Measurements from ENCODE around the gene STK33. TPM values are rescaled to one million over a fixed set of nuclear protein-coding genes. Genes with fewer than 3 reads are reported as not detected.

Gene STK33
- total and polyA plus RNA-seq, 2 of the 13 experiments (the other 11 are each of a cell fraction or from before 2014, with no cell fraction given) = 2.7 to 12.6 TPM

DNA sequence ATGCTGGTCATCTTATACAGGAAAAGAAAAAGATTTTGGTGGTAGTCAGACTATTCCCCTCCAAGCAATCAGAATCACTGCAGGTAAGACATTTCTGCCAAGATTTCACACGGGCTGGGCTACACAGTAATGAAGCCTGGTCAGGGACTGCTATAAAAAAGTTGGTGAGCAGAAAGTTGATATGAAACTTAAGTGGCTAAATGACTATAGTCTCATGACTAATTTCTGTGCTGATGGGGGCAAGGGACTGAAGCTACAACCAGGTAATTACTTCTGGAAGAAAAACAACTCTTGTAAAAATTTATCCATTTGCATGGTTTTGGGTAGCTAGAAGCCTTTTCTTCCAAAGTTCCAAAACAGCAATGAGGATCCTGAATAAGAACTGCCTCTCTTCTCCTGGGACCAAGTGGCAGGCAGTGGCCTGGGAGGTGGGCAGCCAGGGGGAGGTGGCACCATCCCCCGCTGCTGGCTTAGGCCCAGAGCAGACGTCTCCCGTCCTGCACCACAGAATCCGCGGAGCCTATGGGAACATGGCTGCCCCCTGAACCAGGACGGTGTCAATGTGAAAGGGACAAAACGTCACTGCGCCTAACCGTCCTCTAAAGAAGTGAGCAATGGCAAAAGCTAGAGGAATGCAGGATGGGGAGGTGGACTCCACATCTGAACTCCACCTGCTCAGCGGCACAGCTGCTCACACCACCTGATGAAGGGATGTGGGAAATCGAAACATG, 207.7 kb downstream of the STK33 start (continued):
- TF ChIP-seq, protein P1, sequence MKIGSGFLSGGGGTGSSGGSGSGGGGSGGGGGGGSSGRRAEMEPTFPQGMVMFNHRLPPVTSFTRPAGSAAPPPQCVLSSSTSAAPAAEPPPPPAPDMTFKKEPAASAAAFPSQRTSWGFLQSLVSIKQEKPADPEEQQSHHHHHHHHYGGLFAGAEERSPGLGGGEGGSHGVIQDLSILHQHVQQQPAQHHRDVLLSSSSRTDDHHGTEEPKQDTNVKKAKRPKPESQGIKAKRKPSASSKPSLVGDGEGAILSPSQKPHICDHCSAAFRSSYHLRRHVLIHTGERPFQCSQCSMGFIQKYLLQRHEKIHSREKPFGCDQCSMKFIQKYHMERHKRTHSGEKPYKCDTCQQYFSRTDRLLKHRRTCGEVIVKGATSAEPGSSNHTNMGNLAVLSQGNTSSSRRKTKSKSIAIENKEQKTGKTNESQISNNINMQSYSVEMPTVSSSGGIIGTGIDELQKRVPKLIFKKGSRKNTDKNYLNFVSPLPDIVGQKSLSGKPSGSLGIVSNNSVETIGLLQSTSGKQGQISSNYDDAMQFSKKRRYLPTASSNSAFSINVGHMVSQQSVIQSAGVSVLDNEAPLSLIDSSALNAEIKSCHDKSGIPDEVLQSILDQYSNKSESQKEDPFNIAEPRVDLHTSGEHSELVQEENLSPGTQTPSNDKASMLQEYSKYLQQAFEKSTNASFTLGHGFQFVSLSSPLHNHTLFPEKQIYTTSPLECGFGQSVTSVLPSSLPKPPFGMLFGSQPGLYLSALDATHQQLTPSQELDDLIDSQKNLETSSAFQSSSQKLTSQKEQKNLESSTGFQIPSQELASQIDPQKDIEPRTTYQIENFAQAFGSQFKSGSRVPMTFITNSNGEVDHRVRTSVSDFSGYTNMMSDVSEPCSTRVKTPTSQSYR (CRISPR knock-in tag; IDR thresholded peaks at IDR 0.05; ENCODE audit: borderline replicate concordance) = no peak
- TF ChIP-seq ZNF225 (CRISPR knock-in tag; IDR thresholded peaks at IDR 0.05) = no peak

DNA sequence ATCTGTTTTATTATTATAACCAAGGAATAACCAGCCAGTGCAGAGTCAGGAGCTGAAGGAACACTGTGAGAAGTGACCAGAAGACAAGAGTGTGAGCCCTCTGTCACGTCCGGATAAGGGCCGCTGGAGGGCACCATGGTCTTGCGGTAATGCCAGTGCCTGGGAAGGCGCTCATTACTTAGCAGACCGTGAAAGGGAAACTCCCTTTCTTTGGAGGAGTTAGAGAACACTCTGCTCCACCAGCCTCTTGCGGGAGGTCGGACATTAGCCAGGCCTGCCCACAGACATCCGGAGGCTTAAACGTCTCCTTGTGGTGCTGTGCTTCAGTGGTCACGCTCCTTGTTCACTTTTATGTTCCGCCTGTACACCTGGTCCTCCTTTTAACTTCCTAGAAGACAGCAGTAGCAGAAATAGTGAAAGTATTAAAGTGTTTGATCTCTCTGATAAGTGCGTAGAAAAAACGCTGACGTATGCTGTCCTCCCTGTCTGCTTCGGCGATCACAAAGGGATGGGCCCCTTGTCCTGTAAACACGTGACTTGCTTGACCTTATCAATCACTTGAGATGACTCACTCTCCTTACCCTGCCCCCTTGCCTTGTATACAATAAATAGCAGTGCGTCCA, 209.7 kb downstream of the STK33 start:
- CTCF ChIA-PET (ENCODE audit: low intra/inter-chr PET ratio, low total read pairs) = no interaction called here
- DNase-seq (ENCODE audit: low spot score) (no peak), FAIRE-seq (no peak), ATAC-seq (no peak; the same call in 2 of the 3 replicates)
- Histone ChIP-seq H3K36me3 (replicated peaks in 1 of 2; ENCODE audit: control insufficient read depth in 1 of 2, insufficient read depth in 2 of 2, low read length in 2 of 2) (no peaks in the 10 kb centered on the region), H3K4me3 (replicated peaks in 1 of 3; ENCODE audit: insufficient read depth in 1 of 3, low read depth in 2 of 3, low read length in 3 of 3) (no peak overlapping the region), H4K20me1 (ENCODE audit: insufficient read depth, low read length) (no peaks in the 10 kb centered on the region), H3K4me2 (ENCODE audit: low read depth, low read length) (no peak overlapping the region), H3K9ac (ENCODE audit: insufficient read depth, low read depth, low read length) (no peak overlapping the region), H3K4me1 (ENCODE audit: insufficient read depth, low read length) (peaks cover 16% of the 10 kb centered on the region), H3K79me2 (ENCODE audit: insufficient read depth, low read length) (no peaks in the 10 kb centered on the region), H3K9me3 (ENCODE audit: low read length) (no peaks in the 10 kb centered on the region), H3K27me3 (ENCODE audit: control insufficient read depth in 1 of 2, insufficient read depth in 2 of 2, low read length in 2 of 2) (no peaks in the 10 kb centered on the region), H2AFZ (ENCODE audit: low read length) (no peak overlapping the region), H3K27ac (ENCODE audit: extremely low read length, insufficient read depth, low read length) (no peak overlapping the region)
- intact Hi-C loops (cut with micrococcal nuclease; ENCODE audit: unreplicated experiment) (loop anchor here (1.0 kb wide), 1 partner anchor 182 kb away; no protein-coding TSS in a partner anchor), in situ Hi-C loops (cut with HindIII; ENCODE audit: extremely low pct_ligation_motif_present, low pct_unique_long_range_greater_than_20kb) (no loop called here)
- WGBS (ENCODE audit: low lambda C conversion rate) = 71% methylated on average over 19 of the region's 19 CpGs
- BruUV-seq (replicated peaks) = no TSS peak
- POLR2A ChIA-PET = no interaction called here
- TF ChIP-seq RXRB (CRISPR knock-in tag; IDR thresholded peaks at IDR 0.05; ENCODE audit: borderline replicate concordance) (no peak), ADNP (CRISPR knock-in tag; IDR thresholded peaks at IDR 0.05) (no peak), MAFF (IDR thresholded peaks at IDR 0.05; ENCODE audit: low read depth, low read length) (peak; percentile 37), ZMYM4 (CRISPR knock-in tag; IDR thresholded peaks at IDR 0.05) (no peak), FOSL2 (CRISPR knock-in tag; IDR thresholded peaks at IDR 0.05) (0 out of 2 replicates have a peak, but pooled peaks have one; percentile 22), XRCC5 (optimal IDR thresholded peaks at IDR 0.05; ENCODE audit: low read length) (no peak), ZSCAN21 (CRISPR knock-in tag; IDR thresholded peaks at IDR 0.05; ENCODE audit: borderline replicate concordance) (no peak), MAFK (conservative IDR thresholded peaks at IDR 0.05 in 1 of 2, IDR thresholded peaks at IDR 0.05 in 1 of 2; ENCODE audit: low read length in 2 of 2) (peak; percentile 6 to 55; a peak in 2 of 4 replicates), STAG1 (CRISPR knock-in tag; IDR thresholded peaks at IDR 0.05) (peak; percentile 4; the same call in 1 of the 2 replicates), PHF21A (CRISPR knock-in tag; IDR thresholded peaks at IDR 0.05) (no peak)
- TF ChIP-seq, protein P2, sequence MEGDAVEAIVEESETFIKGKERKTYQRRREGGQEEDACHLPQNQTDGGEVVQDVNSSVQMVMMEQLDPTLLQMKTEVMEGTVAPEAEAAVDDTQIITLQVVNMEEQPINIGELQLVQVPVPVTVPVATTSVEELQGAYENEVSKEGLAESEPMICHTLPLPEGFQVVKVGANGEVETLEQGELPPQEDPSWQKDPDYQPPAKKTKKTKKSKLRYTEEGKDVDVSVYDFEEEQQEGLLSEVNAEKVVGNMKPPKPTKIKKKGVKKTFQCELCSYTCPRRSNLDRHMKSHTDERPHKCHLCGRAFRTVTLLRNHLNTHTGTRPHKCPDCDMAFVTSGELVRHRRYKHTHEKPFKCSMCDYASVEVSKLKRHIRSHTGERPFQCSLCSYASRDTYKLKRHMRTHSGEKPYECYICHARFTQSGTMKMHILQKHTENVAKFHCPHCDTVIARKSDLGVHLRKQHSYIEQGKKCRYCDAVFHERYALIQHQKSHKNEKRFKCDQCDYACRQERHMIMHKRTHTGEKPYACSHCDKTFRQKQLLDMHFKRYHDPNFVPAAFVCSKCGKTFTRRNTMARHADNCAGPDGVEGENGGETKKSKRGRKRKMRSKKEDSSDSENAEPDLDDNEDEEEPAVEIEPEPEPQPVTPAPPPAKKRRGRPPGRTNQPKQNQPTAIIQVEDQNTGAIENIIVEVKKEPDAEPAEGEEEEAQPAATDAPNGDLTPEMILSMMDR (CRISPR knock-in tag; IDR thresholded peaks at IDR 0.05) = peak; percentile 21; the same call in 1 of the 2 replicates
- TF ChIP-seq, protein P3, sequence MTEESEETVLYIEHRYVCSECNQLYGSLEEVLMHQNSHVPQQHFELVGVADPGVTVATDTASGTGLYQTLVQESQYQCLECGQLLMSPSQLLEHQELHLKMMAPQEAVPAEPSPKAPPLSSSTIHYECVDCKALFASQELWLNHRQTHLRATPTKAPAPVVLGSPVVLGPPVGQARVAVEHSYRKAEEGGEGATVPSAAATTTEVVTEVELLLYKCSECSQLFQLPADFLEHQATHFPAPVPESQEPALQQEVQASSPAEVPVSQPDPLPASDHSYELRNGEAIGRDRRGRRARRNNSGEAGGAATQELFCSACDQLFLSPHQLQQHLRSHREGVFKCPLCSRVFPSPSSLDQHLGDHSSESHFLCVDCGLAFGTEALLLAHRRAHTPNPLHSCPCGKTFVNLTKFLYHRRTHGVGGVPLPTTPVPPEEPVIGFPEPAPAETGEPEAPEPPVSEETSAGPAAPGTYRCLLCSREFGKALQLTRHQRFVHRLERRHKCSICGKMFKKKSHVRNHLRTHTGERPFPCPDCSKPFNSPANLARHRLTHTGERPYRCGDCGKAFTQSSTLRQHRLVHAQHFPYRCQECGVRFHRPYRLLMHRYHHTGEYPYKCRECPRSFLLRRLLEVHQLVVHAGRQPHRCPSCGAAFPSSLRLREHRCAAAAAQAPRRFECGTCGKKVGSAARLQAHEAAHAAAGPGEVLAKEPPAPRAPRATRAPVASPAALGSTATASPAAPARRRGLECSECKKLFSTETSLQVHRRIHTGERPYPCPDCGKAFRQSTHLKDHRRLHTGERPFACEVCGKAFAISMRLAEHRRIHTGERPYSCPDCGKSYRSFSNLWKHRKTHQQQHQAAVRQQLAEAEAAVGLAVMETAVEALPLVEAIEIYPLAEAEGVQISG (CRISPR knock-in tag; IDR thresholded peaks at IDR 0.05) = no peak
